Subcutaneous adipose tissue (tissue), 4 donors: ENCODE results near the gene PRKD3. TPM values are rescaled to one million over a fixed set of nuclear protein-coding genes. Genes with fewer than 3 reads are reported as not detected.

ENCODE experiments used
- total RNA-seq, 4 donors: library from RNA; depleted of rRNA; stranded (reverse); fragments of >200 nt; gene quantifications; one replicate each; pipeline ENCODE4 v1.1.0, GENCODE V29; 2016
- TF ChIP-seq, protein P1 (sequence below): fragments of 450-650 bp; IDR thresholded peaks from one replicate; pipeline ENCODE4 v1.5.1; 2016; ENCODE audit warnings: low read depth, mild to moderate bottlenecking, control low read depth, antibody characterized with exemption, moderate library complexity

PRKD3 gene
- total RNA-seq, 4 donors from 2014 or later: 40.6 to 56.7 (median 43.6) TPM

DNA sequence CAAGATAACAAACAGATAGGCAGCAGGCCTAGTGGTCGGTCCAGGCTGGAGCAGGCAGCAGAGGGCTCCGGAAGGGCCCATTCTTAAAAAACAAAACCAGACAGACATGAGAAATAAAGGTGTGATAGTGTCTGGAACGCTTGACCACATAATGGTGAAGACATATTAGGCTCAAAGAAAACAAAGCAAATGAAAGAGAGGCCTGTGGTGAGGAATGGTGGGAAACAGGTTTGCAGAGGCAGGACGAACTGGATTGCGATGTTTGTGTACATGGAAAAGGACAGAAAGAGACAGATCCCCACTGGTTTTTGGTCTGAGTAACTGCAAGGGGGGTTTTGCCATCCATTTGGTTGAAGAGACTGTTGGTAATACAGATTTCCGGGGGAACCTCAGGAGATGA lies 39.7 kb upstream of the PRKD3 start:
- TF ChIP-seq, protein P1, sequence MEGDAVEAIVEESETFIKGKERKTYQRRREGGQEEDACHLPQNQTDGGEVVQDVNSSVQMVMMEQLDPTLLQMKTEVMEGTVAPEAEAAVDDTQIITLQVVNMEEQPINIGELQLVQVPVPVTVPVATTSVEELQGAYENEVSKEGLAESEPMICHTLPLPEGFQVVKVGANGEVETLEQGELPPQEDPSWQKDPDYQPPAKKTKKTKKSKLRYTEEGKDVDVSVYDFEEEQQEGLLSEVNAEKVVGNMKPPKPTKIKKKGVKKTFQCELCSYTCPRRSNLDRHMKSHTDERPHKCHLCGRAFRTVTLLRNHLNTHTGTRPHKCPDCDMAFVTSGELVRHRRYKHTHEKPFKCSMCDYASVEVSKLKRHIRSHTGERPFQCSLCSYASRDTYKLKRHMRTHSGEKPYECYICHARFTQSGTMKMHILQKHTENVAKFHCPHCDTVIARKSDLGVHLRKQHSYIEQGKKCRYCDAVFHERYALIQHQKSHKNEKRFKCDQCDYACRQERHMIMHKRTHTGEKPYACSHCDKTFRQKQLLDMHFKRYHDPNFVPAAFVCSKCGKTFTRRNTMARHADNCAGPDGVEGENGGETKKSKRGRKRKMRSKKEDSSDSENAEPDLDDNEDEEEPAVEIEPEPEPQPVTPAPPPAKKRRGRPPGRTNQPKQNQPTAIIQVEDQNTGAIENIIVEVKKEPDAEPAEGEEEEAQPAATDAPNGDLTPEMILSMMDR: no peak

DNA sequence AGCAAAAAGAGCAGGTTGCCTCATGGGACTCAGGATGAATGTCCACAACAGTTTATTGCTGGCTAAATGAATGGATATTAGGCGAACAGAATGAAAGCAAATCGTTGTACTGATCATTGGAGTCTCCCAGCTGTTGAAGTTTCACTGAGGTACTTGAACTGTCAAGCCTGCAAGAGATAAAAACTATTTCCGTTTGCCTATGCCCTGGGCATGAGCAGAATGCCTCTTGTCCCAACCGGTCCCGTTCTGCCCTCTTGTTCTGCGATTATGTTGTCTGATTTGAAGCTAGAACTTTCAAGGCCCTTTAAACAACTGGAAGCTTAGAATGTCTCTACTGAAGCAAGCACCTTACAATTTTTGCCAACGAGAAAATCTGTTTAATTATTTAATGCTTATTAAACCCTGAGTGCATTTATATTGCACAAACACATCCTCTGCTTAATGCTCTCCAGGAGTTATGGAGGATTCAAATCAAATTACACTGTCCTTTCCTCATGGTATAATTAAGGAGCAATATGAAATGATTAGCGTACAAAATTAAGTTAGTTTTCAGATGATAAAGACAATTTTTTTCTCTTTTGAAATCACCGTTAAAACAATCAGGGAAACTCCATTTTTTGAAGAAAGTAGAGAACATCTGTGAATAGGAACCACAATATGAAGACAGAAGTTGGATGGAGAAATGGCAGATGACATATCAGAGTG lies 37.5 kb upstream of the PRKD3 start:
- TF ChIP-seq, protein P1: no peak

DNA sequence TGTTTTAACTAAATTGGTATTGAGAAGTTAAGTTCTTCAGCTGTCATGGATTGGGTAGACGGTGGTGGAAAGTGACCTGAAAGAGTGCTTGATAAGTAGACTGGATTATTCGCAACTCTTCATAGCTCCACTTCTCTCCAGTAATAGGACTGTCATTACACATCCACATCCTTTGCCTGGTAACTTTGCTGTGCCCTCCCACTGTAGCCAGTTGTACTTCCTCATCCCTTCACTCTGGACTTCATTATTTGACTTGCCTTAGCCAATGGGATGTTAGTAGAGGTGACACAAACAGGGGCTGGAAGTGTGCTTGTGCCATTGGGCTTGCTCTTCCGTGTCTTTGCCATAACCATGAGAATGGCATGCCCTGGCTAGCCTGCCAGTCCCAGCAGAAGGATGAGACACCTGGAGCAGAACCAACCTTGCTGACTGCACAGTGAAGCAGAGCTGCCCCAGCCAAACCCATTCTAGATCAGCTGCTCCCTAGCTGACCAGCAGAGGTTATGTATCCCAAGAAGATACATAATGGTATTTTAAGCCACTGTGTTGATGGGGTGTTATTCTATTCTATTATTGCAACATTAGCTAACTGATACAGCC lies 36.7 kb upstream of the PRKD3 start:
- TF ChIP-seq, protein P1: no peak

DNA sequence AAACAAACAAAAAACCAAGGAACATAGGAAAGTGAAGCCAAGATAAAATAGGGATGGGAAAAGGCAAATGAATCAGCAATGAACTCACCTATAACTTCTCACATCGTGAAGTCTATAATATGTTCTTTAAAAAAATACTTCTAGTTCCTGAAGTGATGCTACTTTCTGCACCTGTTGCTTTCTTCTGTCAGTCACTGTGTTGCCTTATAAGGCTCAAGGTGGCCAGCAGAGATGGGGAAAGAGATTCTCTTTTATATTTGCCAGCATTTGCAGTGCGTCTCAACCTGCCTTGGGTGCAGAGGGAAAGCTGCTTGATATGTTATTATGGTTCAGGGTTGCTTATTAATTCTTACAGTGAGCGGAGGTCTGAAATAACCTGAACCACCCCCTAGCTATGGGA lies 33.8 kb upstream of the PRKD3 start:
- TF ChIP-seq, protein P1: no peak

DNA sequence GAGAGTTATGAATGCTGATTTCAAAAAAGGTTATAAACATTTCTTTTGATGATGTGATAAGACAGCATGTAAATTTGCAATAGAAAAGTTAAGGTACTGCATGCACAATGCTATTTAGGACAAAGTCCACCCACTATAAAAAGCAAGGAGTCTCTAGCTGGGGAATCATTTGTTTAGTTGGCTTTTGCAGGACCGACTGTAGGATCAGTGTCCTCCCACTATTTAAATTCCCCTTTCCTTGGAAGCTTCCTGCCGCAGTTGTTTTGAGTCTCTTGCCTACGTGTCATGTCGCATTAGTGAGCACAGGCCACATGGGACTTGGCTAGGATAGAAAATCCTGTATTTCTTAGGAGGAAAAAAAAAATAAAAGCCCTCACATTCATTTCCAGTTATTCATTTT lies 32.9 kb upstream of the PRKD3 start:
- TF ChIP-seq, protein P1: no peak

DNA sequence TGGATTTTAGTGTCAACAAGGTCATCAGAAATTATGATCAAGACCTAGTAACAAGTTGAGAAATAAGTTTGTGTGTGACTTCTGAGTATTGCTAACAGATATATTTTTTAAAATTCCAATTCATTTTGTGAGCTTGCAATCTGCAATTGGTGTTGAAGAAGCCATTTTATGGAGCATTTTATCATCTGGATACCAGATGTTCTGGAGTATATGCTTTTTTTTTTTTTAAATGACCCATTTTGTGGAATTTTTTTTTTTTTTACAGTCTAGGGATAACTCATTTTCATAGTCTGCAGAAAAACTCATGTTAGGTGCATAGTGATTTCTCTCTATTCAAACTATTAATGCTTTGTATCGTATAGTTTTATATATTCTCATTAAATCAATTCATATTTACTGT lies 32.4 kb upstream of the PRKD3 start:
- TF ChIP-seq, protein P1: no peak

DNA sequence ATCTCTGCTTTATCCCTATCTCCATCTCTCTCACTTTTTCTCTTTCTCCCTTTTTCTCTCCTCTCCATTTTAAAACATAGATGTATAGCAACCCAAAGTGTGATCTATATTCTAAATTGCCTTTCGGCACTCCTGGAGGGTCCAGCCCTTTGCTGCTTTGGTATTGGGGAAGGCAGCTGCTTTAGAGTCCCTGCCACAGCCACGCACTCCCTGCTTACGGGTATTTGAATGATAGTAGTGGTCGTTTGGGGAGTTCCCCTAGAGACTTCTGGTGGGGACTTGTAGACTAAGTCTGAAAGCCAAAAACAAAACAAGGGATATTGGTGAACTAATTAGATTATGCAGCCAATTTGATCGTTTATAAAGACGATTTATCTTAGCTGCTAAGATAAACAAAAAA lies 31.7 kb upstream of the PRKD3 start:
- TF ChIP-seq, protein P1: no peak
